K562 (cell line): ENCODE data around the gene CCT3. TPM values are rescaled to one million over a fixed set of nuclear protein-coding genes. Genes with fewer than 3 reads are reported as not detected.
A peak's percentile ranks its signal among the peaks of the same experiment; 100 is the strongest.

Experiments
- ATAC-seq: fragments of 200-7000 bp; cut with Tn5 transposase; 3 replicates; pipeline ENCODE4 v1.9.1; 2020; ENCODE audit warnings: moderate library complexity
- BruUV-seq: library from RNA; stranded (reverse); fragments of 400-500 nt; replicated peaks from 2 replicates; lab custom pipeline; 2021; lab: Mats Ljungman, UMichigan
- CTCF ChIA-PET: fragments of 300-600 bp; formaldehyde crosslinking; extraction: SDS; loops from one replicate; lab custom pipeline; 2021; ENCODE audit warnings: low intra/inter-chr PET ratio; lab: Yijun Ruan, JAX
- POLR2A ChIA-PET: fragments of 300-600, 350-650 bp; sonication (Branson Sonifier 250); formaldehyde crosslinking; extraction: SDS; loops from one replicate; lab custom pipeline; 2021; ENCODE audit warnings: antibody characterized with exemption, inconsistent platforms; lab: Yijun Ruan, JAX
- DNase-seq, 4 experiments: peaks; one replicate each; pipeline versions ENCODE4 v3.0.0 to v3.0.0-alpha.2; 2011 to 2018; ENCODE audit warnings: low spot score in 3 of 4, mixed read lengths in 3 of 4; ENCODE audit errors: extremely low read depth in 1 of 4
- FAIRE-seq: peaks from 2 replicates; lab custom pipeline; 2011; peaks lifted over from hg19 to GRCh38; lab: Jason Lieb, UNC
- H2AFZ ChIP-seq: 2 replicates; pipeline ENCODE4 v1.6.0; 2011; ENCODE audit warnings: low read depth, low read length, control low read depth, inconsistent platforms
- H3K27ac ChIP-seq: fragments of 200-600 bp; 3 replicates; pipeline ENCODE4 v1.8.0; 2011; ENCODE audit warnings: low read depth, mild to moderate bottlenecking, control low read depth, inconsistent platforms, low read length, moderate library complexity, mixed read lengths; ENCODE audit errors: extremely low read depth
- H3K27me3 ChIP-seq, 2 experiments: fragments of 300-600 bp in 1 of 2; 2 replicates in 1 of 2; 3 replicates in 1 of 2; pipeline versions ENCODE4 v1.6.0 to v1.8.0; 2011; ENCODE audit warnings: inconsistent platforms in 2 of 2, low read length in 2 of 2, mild to moderate bottlenecking in 1 of 2, mixed read lengths in 1 of 2, moderate library complexity in 1 of 2; ENCODE audit not compliant: control insufficient read depth in 2 of 2, insufficient read depth in 2 of 2
- H3K36me3 ChIP-seq: fragments of 300-600 bp; 3 replicates; pipeline ENCODE4 v1.8.0; 2011; ENCODE audit warnings: mild to moderate bottlenecking, low read length, inconsistent platforms; ENCODE audit not compliant: control insufficient read depth, insufficient read depth
- H3K4me1 ChIP-seq, 2 experiments: fragments of 200-600 bp in 1 of 2; replicated peaks in 1 of 2; 2 replicates in 1 of 2; 3 replicates in 1 of 2; pipeline versions ENCODE4 v1.5.1 to v1.8.0; 2011; ENCODE audit warnings: inconsistent platforms in 2 of 2, low read length in 2 of 2, mild to moderate bottlenecking in 1 of 2, mixed read lengths in 1 of 2, moderate library complexity in 1 of 2; ENCODE audit not compliant: control insufficient read depth in 2 of 2, insufficient read depth in 2 of 2
- H3K4me2 ChIP-seq: 2 replicates; pipeline ENCODE4 v1.6.1; 2011; ENCODE audit warnings: low read length, control low read depth, inconsistent platforms, mixed read lengths; ENCODE audit not compliant: insufficient read depth
- H3K4me3 ChIP-seq: fragments of 200-600 bp; sonication (generic), shearing (Covaris generic); 2 replicates; pipeline ENCODE4 v1.5.1; 2016; ENCODE audit warnings: control low read depth, inconsistent platforms
- H3K79me2 ChIP-seq: fragments of 200-600 bp; 3 replicates; pipeline ENCODE4 v1.8.0; 2011; ENCODE audit warnings: low read length, inconsistent platforms; ENCODE audit not compliant: control insufficient read depth, insufficient read depth
- H3K9ac ChIP-seq, 2 experiments: 2 replicates each; pipeline versions ENCODE4 v1.6.0 to v1.6.1; 2011; ENCODE audit warnings: low read depth in 2 of 2, low read length in 2 of 2, control low read depth in 1 of 2, inconsistent platforms in 1 of 2, mild to moderate bottlenecking in 1 of 2, mixed read lengths in 1 of 2; ENCODE audit not compliant: insufficient read depth in 1 of 2
- H3K9me1 ChIP-seq: one replicate; pipeline ENCODE4 v1.6.0; 2011; ENCODE audit warnings: inconsistent platforms, mild to moderate bottlenecking, low read length, moderate library complexity; ENCODE audit not compliant: control insufficient read depth, insufficient read depth
- H3K9me3 ChIP-seq: replicated peaks from 2 replicates; pipeline ENCODE4 v1.5.1; 2011; ENCODE audit warnings: low read depth, low read length, inconsistent platforms; ENCODE audit not compliant: control insufficient read depth, insufficient read depth
- H4K20me1 ChIP-seq: replicated peaks from 2 replicates; pipeline ENCODE4 v1.6.1; 2011; ENCODE audit warnings: low read length, inconsistent platforms, mixed read lengths; ENCODE audit not compliant: control insufficient read depth, insufficient read depth
- EP300 ChIP-seq: IDR thresholded peaks from 2 replicates; pipeline ENCODE4 v1.6.1; 2012; ENCODE audit warnings: low read length, improper control_type of control experiment
- FOS ChIP-seq: IDR thresholded peaks from 3 replicates; pipeline ENCODE4 v1.6.1; 2011; ENCODE audit not compliant: insufficient read length; ENCODE audit errors: extremely low read depth
- MCM7 ChIP-seq, 2 experiments: fragments of 450-650 bp; IDR thresholded peaks; 2 replicates each; pipeline ENCODE4 v1.6.1; 2016 to 2018
- MYNN ChIP-seq, 2 experiments: sonication (generic); formaldehyde crosslinking in 1 of 2; IDR thresholded peaks; 2 replicates each; pipeline versions ENCODE4 v1.5.0 to v1.6.1; 2016 to 2020; ENCODE audit warnings: antibody characterized with exemption in 1 of 2, missing genetic modification reagents in 1 of 2
- NCOA6 ChIP-seq: fragments of 450-650 bp; IDR thresholded peaks from 2 replicates; pipeline ENCODE4 v1.6.1; 2017; ENCODE audit warnings: mild to moderate bottlenecking
- NCOR1 ChIP-seq: fragments of 450-650 bp; IDR thresholded peaks from 2 replicates; pipeline ENCODE4 v1.6.1; 2016; ENCODE audit warnings: mild to moderate bottlenecking, moderate library complexity
- POLR2G ChIP-seq: fragments of 200-400 bp; formaldehyde crosslinking; IDR thresholded peaks from 2 replicates; pipeline ENCODE4 v1.6.1; 2017; ENCODE audit warnings: low read depth, mild to moderate bottlenecking, antibody characterized with exemption, low read length, moderate library complexity
- RHOXF2B ChIP-seq: fragments of 250-450 bp; sonication (Bioruptor Pico); conservative IDR thresholded peaks from 2 replicates; pipeline ENCODE4 v1.5.1; 2021
- SUPT5H ChIP-seq: fragments of 450-650 bp; IDR thresholded peaks from 2 replicates; pipeline ENCODE4 v1.6.1; 2016
- TFAP4 ChIP-seq: sonication (generic); formaldehyde crosslinking; IDR thresholded peaks from 2 replicates; pipeline ENCODE4 v1.8.0; 2022; ENCODE audit warnings: missing genetic modification reagents, mild to moderate bottlenecking, moderate library complexity, borderline replicate concordance
- ZKSCAN3 ChIP-seq: fragments of 250-450 bp; sonication (Bioruptor Pico); IDR thresholded peaks from 2 replicates; pipeline ENCODE4 v1.4.0; 2020
- ZNF655 ChIP-seq: fragments of 250-450 bp; sonication (Bioruptor Pico); IDR thresholded peaks from 2 replicates; pipeline ENCODE4 v1.5.0; 2021
- ZNF785 ChIP-seq: fragments of 250-450 bp; sonication (Bioruptor Pico); IDR thresholded peaks from 2 replicates; pipeline ENCODE4 v1.4.0; 2020; ENCODE audit warnings: mild to moderate bottlenecking
- WGBS: fragments of 100-300 bp; shearing (Covaris generic); methylation state at CpG from one replicate; pipeline ENCODE4 v1.1.6; 2016; ENCODE audit warnings: low coverage, mixed read lengths; ENCODE audit not compliant: insufficient coverage; ENCODE audit errors: missing lambda C conversion rate; 5-methylcytosine and 5-hydroxymethylcytosine counted together
- in situ Hi-C: fragments of 300-500 bp; cut with MboI; formaldehyde crosslinking; loops from 4 replicates; pipeline ENCODE4 v1.15.0; 2018; ENCODE audit warnings: inconsistent platforms, mixed read lengths
- intact Hi-C: fragments of 100-400 bp; cut with micrococcal nuclease; formaldehyde crosslinking; loops from 2 replicates; pipeline ENCODE4 v1.14.2; 2022
- polyA plus RNA-seq, 8 experiments: library from polyadenylated mRNA; depleted of rRNA in 4 of 8; stranded (reverse) in 5 of 8; unstranded in 3 of 8; fragments of >200 nt; fragmentation: Nextera tagmentation in 2 of 8; fragmentation: Illumina TruSeq in 1 of 8; extraction: Ambion mirVana in 2 of 8; extraction: Trizol in 1 of 8; gene quantifications; 2 replicates each; pipeline versions ENCODE4 v1.2.1 to v1.2.3, GENCODE V29; 2011 to 2014; ENCODE audit warnings: inconsistent platforms in 1 of 8, missing spikeins in 1 of 8
- total RNA-seq, 7 experiments: library from RNA; depleted of rRNA in 6 of 7; stranded (reverse); fragments of >200 nt in 6 of 7; fragmentation: Illumina TruSeq in 2 of 7; extraction: Trizol in 2 of 7; gene quantifications; 2 replicates each; pipeline versions ENCODE4 v1.2.1 to v1.2.3, GENCODE V29; 2011 to 2021; ENCODE audit warnings: low replicate concordance in 1 of 7
- TF ChIP-seq, protein P1 (sequence below): fragments of 250-450 bp; sonication (Bioruptor Pico); IDR thresholded peaks from 2 replicates; pipeline ENCODE4 v1.6.1; 2021; ENCODE audit warnings: mild to moderate bottlenecking

The CCT3 gene
- total and polyA plus RNA-seq, 9 of the 15 experiments (the other 6 are each of a cell fraction or from before 2014, with no cell fraction given): 475 to 1,167 (median 610) TPM

DNA sequence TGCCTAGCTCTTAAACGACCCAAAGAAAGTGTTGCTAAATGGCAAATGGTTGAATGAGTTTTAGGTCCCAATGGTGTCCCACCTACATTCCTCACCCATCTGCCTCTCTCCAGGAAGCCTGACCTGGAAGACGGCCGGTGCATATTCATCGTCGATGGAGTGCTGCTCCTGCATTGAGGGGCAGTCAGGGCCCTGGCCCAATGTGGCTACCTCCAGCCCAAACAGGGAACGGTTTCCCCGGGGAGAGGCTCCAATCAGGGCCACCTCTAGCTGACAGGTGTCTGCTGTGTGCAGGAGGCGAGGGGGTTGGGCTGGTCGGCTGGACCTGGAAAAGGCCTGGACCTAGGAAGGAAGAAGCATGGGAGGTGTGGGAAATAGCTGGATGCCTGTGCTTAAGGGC is 44.2 kb downstream of the CCT3 start:
- in situ Hi-C loops: no loop called here
- DNase-seq (no peak), FAIRE-seq (no peak), ATAC-seq (no peak)
- no peaks in the 10 kb centered on the region for H4K20me1 ChIP-seq
- no peaks in the 10 kb centered on the region for H3K9me1 ChIP-seq
- no peaks in the 10 kb centered on the region for H3K79me2 ChIP-seq
- no peaks in the 10 kb centered on the region for H3K9me3 ChIP-seq
- no peak overlapping the region for H3K4me2 ChIP-seq
- BruUV-seq: no TSS peak
- H3K27ac ChIP-seq: no peak overlapping the region
- no peak overlapping the region for H2AFZ ChIP-seq
- CTCF ChIA-PET: no interaction called here
- peaks cover 0 to 2% of the 10 kb centered on the region in 2 experiments; a peak in 1 of 5 replicates for H3K27me3 ChIP-seq
- H3K9ac ChIP-seq: 0 out of 4 replicates have a peak overlapping the region, but pooled peaks of 1 of the 2 experiments have one; percentile 2
- TF ChIP-seq TFAP4 (CRISPR knock-in tag) (no peak), POLR2G (0 out of 2 replicates have a peak, but pooled peaks have one; percentile 24)
- TF ChIP-seq, all 486 proteins: peak for 1
- Histone ChIP-seq H3K36me3 (peaks cover 21% of the 10 kb centered on the region; the same call in 1 of the 3 replicates), H3K4me1 (peaks cover 7 to 17% of the 10 kb centered on the region in 2 experiments; a peak in 4 of 5 replicates), H3K4me3 (no peak overlapping the region)
- intact Hi-C loops: no loop called here
- 77% methylated on average over 7 of the region's 9 CpGs for WGBS
- POLR2A ChIA-PET: interaction anchor here (0.5 to 1.9 kb wide), 7 partner anchors 11 to 303 kb away, joined by 3 to 16 read pairs (median 3); partner anchors contain the start of genes SMG5 and TMEM79

DNA sequence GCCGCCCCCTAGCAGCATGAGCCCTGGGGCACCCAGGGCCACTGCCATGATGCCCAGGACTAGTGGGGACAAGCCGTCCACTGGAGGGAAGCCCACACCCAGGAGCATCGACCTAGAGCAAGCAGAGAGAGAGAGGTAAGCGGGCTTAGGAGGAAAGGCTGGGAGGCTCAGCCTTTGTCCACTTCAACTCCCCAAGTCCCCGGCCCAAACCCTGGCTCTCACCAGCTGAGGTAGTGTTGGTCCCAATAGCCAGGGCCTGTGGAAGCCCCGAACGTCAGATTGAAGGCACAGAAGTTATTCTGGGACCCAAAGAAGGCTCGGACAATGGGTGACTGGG is 45.0 kb downstream of the CCT3 start:
- ChIA-PET CTCF (no interaction called here), POLR2A (interaction anchor here (0.5 to 1.9 kb wide), 3 partner anchors 10 to 303 kb away, joined by 3 to 16 read pairs (median 3); partner anchors contain the start of genes SMG5 and TMEM79)
- no peaks in the 10 kb centered on the region for H3K9me3 ChIP-seq
- BruUV-seq: no TSS peak
- H3K4me1 ChIP-seq: peaks cover 7 to 15% of the 10 kb centered on the region in 2 experiments; a peak in 4 of 5 replicates
- no peak for ATAC-seq
- FAIRE-seq: no peak
- no peaks in the 10 kb centered on the region for H3K79me2 ChIP-seq
- H4K20me1 ChIP-seq: no peaks in the 10 kb centered on the region
- no peak overlapping the region for H3K4me2 ChIP-seq
- no peak overlapping the region for H3K27ac ChIP-seq
- H3K9me1 ChIP-seq: no peaks in the 10 kb centered on the region
- in situ Hi-C loops: no loop called here
- H2AFZ ChIP-seq: no peak overlapping the region
- no peaks in the 10 kb centered on the region for H3K27me3 ChIP-seq
- 72% methylated on average over 6 of the region's 8 CpGs for WGBS
- no peak for DNase-seq
- peaks cover 23% of the 10 kb centered on the region; the same call in 1 of the 3 replicates for H3K36me3 ChIP-seq
- intact Hi-C loops: no loop called here
- H3K9ac ChIP-seq: peak overlapping the region in 1 of 2 experiments; percentile 43; a peak in 1 of 4 replicates
- no peak overlapping the region for H3K4me3 ChIP-seq
- TF ChIP-seq MYNN (IDR thresholded peaks at IDR 0.05): no peak
- TF ChIP-seq MYNN (CRISPR knock-in tag; IDR thresholded peaks at IDR 0.05): no peak
- TF ChIP-seq, protein P1, sequence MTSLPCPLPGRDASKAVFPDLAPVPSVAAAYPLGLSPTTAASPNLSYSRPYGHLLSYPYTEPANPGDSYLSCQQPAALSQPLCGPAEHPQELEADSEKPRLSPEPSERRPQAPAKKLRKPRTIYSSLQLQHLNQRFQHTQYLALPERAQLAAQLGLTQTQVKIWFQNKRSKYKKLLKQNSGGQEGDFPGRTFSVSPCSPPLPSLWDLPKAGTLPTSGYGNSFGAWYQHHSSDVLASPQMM (CRISPR knock-in tag): no peak
- no peak for TF ChIP-seq ZNF655
- TF ChIP-seq RHOXF2B: no peak
- no peak for TF ChIP-seq NCOR1
- no peak for TF ChIP-seq NCOA6
- no peak for TF ChIP-seq MCM7 (IDR thresholded peaks at IDR 0.05)
- TF ChIP-seq EP300: no peak
- TF ChIP-seq SUPT5H: no peak
- no peak for TF ChIP-seq ZNF785 (CRISPR knock-in tag)
- no peak for TF ChIP-seq ZKSCAN3
- no peak for TF ChIP-seq FOS
